ENCODE measurements around the gene ASB7. TPM values are rescaled to one million over a fixed set of nuclear protein-coding genes. Genes with fewer than 3 reads are reported as not detected.

Gene ASB7
- total and polyA plus RNA-seq, 2 experiments from 2014 or later, result 4.1 to 13.9 TPM

- Mint-ChIP-seq H3K27me3 (ENCODE audit: insufficient read depth, low read depth, poor library complexity) (peaks cover 3% of the 10 kb centered on the region), H3K27ac (no peak overlapping the region), H3K4me1 (no peaks in the 10 kb centered on the region), H3K4me3 (no peak overlapping the region), H3K36me3 (ENCODE audit: low read depth) (peaks cover 71% of the 10 kb centered on the region), H3K9me3 (peaks cover 77% of the 10 kb centered on the region)
- Histone ChIP-seq H3K27ac (ENCODE audit: low read depth) (no peak overlapping the region), H3K4me1 (ENCODE audit: insufficient read depth) (no peaks in the 10 kb centered on the region), H3K36me3 (ENCODE audit: insufficient read depth) (peaks cover 29% of the 10 kb centered on the region), H3K27me3 (ENCODE audit: insufficient read depth) (no peaks in the 10 kb centered on the region), H4K20me1 (replicated peaks; ENCODE audit: insufficient read depth) (no peaks in the 10 kb centered on the region), H3K9me2 (ENCODE audit: insufficient read depth) (peaks cover 3% of the 10 kb centered on the region; the same call in 1 of the 2 replicates), H3F3A (replicated peaks; ENCODE audit: low read depth) (no peaks in the 10 kb centered on the region), H3K4me3 (no peak overlapping the region), H3K4me2 (no peak overlapping the region), H3K79me2 (replicated peaks; ENCODE audit: insufficient read depth) (peaks cover 74% of the 10 kb centered on the region), H2AFZ (no peak overlapping the region)
- ATAC-seq (no peak), DNase-seq (ENCODE audit: low spot score) (peak; percentile 55)
- TF ChIP-seq STAT1 (IDR thresholded peaks at IDR 0.05; ENCODE audit: unreplicated experiment), result no peak
- TF ChIP-seq EZH2 (IDR thresholded peaks at IDR 0.05; ENCODE audit: low read depth, unreplicated experiment), result no peak
- TF ChIP-seq ETS1 (IDR thresholded peaks at IDR 0.05), result no peak
- no peak for TF ChIP-seq JUNB (IDR thresholded peaks at IDR 0.05; ENCODE audit: unreplicated experiment)
- no peak for TF ChIP-seq ZNF462 (CRISPR knock-in tag; IDR thresholded peaks at IDR 0.05)
- TF ChIP-seq, protein P1, sequence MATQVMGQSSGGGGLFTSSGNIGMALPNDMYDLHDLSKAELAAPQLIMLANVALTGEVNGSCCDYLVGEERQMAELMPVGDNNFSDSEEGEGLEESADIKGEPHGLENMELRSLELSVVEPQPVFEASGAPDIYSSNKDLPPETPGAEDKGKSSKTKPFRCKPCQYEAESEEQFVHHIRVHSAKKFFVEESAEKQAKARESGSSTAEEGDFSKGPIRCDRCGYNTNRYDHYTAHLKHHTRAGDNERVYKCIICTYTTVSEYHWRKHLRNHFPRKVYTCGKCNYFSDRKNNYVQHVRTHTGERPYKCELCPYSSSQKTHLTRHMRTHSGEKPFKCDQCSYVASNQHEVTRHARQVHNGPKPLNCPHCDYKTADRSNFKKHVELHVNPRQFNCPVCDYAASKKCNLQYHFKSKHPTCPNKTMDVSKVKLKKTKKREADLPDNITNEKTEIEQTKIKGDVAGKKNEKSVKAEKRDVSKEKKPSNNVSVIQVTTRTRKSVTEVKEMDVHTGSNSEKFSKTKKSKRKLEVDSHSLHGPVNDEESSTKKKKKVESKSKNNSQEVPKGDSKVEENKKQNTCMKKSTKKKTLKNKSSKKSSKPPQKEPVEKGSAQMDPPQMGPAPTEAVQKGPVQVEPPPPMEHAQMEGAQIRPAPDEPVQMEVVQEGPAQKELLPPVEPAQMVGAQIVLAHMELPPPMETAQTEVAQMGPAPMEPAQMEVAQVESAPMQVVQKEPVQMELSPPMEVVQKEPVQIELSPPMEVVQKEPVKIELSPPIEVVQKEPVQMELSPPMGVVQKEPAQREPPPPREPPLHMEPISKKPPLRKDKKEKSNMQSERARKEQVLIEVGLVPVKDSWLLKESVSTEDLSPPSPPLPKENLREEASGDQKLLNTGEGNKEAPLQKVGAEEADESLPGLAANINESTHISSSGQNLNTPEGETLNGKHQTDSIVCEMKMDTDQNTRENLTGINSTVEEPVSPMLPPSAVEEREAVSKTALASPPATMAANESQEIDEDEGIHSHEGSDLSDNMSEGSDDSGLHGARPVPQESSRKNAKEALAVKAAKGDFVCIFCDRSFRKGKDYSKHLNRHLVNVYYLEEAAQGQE (IDR thresholded peaks at IDR 0.05; ENCODE audit: unreplicated experiment), result no peak
- TF ChIP-seq EZH2phosphoT487 (IDR thresholded peaks at IDR 0.05; ENCODE audit: unreplicated experiment), result no peak
- TF ChIP-seq, protein P2, sequence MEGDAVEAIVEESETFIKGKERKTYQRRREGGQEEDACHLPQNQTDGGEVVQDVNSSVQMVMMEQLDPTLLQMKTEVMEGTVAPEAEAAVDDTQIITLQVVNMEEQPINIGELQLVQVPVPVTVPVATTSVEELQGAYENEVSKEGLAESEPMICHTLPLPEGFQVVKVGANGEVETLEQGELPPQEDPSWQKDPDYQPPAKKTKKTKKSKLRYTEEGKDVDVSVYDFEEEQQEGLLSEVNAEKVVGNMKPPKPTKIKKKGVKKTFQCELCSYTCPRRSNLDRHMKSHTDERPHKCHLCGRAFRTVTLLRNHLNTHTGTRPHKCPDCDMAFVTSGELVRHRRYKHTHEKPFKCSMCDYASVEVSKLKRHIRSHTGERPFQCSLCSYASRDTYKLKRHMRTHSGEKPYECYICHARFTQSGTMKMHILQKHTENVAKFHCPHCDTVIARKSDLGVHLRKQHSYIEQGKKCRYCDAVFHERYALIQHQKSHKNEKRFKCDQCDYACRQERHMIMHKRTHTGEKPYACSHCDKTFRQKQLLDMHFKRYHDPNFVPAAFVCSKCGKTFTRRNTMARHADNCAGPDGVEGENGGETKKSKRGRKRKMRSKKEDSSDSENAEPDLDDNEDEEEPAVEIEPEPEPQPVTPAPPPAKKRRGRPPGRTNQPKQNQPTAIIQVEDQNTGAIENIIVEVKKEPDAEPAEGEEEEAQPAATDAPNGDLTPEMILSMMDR (conservative IDR thresholded peaks at IDR 0.05; ENCODE audit: low read depth in 2 of 2), result no peak
- TF ChIP-seq NANOG (IDR thresholded peaks at IDR 0.05; ENCODE audit: borderline replicate concordance), result no peak
- TF ChIP-seq CREB1 (CRISPR knock-in tag; IDR thresholded peaks at IDR 0.05; ENCODE audit: low read depth), result no peak
- no peak for TF ChIP-seq ZNF114 (CRISPR knock-in tag; IDR thresholded peaks at IDR 0.05)
These were observed 13.6 kb upstream of the ASB7 start for GRCh38 chr15:100588638-100589242.

All from GM23338 (cell line).